AG09309 (cell line): ENCODE measurements around the gene PLEKHA6.
"Not testable (repeated sequence)": the region's sequence is repeated elsewhere in the genome, so short reads cannot be mapped to it uniquely, and the experiment has no call there.

Source experiments
- DNase-seq: peaks from one replicate; pipeline ENCODE4 v3.0.0-alpha.2; 2010; ENCODE audit warnings: low read depth
- H3K4me3 ChIP-seq: 2 replicates; pipeline ENCODE4 v1.5.1; 2011; ENCODE audit warnings: mild to moderate bottlenecking, low read depth, low read length, moderate library complexity; ENCODE audit not compliant: control insufficient read depth
- TF ChIP-seq, protein P1 (sequence below): IDR thresholded peaks from 2 replicates; pipeline ENCODE4 v1.5.1; 2011; ENCODE audit warnings: mild to moderate bottlenecking, low read depth, low read length, inconsistent platforms; ENCODE audit not compliant: insufficient read depth, control insufficient read depth; ENCODE audit errors: missing control alignments

PLEKHA6 gene

DNA sequence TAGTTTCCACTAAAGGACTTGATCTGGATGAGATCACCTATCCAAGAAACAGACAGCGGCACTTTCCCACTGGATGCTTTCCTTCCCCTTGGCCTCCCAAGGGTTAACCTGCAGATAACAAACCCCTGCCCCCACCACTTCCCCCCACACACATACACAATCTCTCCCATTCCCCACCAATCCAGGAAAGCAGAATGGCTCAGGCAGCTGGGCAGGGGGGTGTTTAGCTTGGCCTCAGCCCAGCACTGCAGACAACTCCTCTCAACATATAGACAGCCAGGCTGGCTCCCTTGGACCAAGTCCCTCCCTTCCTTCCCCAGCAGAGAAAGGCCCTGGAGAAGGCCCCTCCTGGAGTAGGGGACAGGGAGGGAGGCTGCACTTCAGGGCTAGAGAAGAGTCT lies 24.6 kb downstream of the PLEKHA6 start:
- H3K4me3 ChIP-seq = no peak overlapping the region
- TF ChIP-seq, protein P1, sequence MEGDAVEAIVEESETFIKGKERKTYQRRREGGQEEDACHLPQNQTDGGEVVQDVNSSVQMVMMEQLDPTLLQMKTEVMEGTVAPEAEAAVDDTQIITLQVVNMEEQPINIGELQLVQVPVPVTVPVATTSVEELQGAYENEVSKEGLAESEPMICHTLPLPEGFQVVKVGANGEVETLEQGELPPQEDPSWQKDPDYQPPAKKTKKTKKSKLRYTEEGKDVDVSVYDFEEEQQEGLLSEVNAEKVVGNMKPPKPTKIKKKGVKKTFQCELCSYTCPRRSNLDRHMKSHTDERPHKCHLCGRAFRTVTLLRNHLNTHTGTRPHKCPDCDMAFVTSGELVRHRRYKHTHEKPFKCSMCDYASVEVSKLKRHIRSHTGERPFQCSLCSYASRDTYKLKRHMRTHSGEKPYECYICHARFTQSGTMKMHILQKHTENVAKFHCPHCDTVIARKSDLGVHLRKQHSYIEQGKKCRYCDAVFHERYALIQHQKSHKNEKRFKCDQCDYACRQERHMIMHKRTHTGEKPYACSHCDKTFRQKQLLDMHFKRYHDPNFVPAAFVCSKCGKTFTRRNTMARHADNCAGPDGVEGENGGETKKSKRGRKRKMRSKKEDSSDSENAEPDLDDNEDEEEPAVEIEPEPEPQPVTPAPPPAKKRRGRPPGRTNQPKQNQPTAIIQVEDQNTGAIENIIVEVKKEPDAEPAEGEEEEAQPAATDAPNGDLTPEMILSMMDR = no peak
- DNase-seq = no peak

DNA sequence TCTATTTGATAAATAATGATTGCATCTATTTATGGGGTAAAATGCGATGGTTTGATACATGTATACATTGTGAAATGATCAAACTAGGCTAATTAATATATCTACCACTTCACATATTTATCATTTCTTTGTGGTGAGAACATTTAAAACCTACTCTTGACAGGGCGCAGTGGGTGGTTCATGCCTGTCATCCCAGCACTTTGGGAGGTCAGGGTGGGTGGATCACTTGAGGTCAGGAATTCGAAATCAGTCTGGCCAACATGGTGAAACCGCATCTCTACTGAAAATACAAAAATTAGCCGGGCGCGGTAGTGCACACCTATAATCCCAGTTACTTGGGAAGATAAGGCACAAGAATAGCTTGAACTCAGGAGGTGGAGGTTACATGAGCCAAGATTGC lies 25.3 kb downstream of the PLEKHA6 start:
- TF ChIP-seq, protein P1 = no peak
- no peak for DNase-seq
- H3K4me3 ChIP-seq = no peak overlapping the region

DNA sequence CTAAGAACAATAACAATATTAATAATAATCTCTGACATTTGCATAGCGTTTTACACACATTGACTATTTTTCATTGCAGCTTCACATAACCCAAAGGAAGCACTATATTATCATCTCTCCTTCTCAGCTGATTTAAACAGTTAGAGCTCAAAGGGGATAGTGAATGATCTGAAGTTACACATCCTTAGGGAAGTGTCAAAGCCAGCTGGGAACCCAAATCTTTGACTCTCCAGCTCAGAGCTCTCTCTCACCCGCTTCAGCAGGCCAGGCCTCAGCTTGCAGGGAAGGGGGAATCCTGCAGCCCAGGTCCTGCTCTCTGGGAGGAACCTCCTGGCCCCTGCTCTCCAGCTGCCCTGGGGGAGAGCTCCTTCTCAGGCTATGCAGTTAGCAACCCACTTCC lies 26.3 kb downstream of the PLEKHA6 start:
- no peak for DNase-seq
- no peak overlapping the region for H3K4me3 ChIP-seq
- TF ChIP-seq, protein P1 = no peak

DNA sequence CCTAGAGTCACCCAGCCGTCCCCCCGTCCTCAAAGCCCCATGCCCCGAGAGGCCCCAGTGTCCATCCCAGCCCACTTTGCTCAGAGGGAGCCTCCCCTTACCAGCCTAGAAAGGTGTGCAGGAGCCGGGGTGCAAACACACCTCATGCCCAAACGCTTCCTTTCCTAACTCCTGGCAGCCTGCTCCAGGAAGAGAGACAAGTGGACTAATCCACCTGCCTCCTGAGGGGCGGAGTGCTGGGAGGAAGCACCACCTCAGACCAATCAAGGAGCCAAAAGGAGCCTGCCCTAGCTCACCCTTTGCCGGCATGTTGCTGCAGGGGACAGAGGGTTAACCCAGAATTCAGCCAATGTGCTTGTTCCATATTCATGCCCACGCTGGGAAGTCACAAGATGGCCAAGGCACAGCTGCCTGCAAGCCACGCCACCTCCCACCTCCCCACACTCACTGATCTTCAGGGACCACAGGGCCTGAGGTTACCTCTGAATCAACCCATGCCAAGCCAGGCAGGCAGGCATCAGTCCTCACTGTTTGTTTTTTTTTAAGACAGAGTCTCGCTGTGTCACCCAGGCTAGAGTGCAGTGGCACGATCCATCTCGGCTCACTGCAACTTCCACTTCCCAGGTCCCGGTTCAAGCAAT lies 27.8 kb downstream of the PLEKHA6 start:
- no peak for DNase-seq
- no peak overlapping the region for H3K4me3 ChIP-seq
- TF ChIP-seq, protein P1 = no peak

DNA sequence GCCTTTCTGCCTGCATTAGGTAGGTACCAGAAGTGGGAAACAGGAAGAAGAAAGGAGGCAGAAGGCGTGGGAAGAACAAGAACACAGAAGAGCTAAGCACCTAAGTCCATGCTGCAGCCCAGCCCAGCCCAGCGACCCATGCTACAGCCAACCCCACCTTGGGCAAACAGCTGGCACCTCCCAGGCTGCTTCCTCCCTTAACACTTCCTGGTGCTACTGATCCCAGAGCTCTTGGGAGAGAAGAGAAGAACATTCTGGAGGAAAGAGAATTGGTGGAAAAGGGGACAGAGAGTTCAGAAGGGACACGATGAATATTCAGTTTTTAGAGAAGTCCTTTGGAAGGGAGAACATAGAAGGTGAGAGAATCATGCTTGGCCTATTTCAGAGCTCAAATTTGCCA lies 28.5 kb downstream of the PLEKHA6 start:
- no peak for DNase-seq
- TF ChIP-seq, protein P1 = no peak

DNA sequence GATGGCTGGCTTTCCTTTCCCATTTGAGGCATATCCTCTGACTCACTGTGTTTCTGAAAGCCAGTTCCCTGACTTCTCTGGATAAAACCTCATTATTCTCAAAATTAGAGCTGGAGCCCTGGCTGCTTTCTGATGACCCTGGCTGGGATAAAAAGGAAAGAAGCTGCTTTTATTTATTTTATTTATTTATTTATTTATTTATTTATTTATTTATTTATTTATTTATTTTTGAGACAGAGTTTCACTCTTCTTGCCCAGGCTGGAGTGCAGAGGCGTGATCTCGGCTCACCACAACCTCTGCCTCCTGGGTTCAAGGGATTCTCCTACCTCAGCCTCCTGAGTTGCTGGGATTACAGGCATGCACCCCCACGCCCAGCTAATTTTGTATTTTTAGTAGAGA lies 31.9 kb downstream of the PLEKHA6 start:
- not testable (repeated sequence) for DNase-seq

More for the DNA sequence above, 28.5 kb downstream of the PLEKHA6 start:
- no peak overlapping the region for H3K4me3 ChIP-seq

DNA sequence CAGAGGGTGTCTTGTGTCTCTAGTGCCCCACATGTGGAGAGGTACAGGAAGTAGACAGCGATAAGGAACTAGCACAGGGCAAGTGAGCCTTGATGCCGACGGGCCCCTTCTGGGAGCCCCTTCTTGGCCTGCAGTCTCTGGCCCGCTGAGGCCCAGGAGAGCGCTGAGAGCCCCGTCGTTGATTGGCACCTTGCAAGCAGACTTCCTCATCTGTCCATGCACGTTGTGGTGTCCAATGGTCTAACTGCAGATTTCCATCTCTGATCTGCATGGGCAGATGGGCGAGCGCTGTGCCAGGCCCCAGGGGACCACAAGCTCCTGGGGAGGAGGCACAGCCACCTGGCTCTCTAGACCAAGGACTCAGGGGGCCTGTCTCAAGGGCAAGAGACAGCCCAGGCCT lies 32.4 kb downstream of the PLEKHA6 start:
- H3K4me3 ChIP-seq = no peak overlapping the region
- TF ChIP-seq, protein P1 = no peak
- DNase-seq = no peak

More for the DNA sequence above, 31.9 kb downstream of the PLEKHA6 start:
- H3K4me3 ChIP-seq = not testable (repeated sequence)
